Activated T-cell treated with anti-CD3 and anti-CD28 coated beads, Interleukin-2, amount 50 U/mL, for 24 hours (primary cell): ENCODE data around the gene TLE5.
A peak's percentile ranks its signal among the peaks of the same experiment; 100 is the strongest.
"Not testable (repeated sequence)": the region's sequence is repeated elsewhere in the genome, so short reads cannot be mapped to it uniquely, and the experiment has no call there.

Experiments used
- DNase-seq: peaks from one replicate; pipeline ENCODE4 v3.0.0-alpha.2; 2020
- H3K27ac Mint-ChIP-seq: 2 replicates; pipeline ENCODE4 v1.8.0; 2020; ENCODE audit warnings: mild to moderate bottlenecking, mixed read lengths
- H3K27me3 Mint-ChIP-seq: 2 replicates; pipeline ENCODE4 v1.8.0; 2020; ENCODE audit warnings: mixed read lengths
- H3K36me3 Mint-ChIP-seq: 2 replicates; pipeline ENCODE4 v1.8.0; 2020; ENCODE audit warnings: low read depth, mixed read lengths
- H3K4me1 Mint-ChIP-seq: 2 replicates; pipeline ENCODE4 v1.8.0; 2020; ENCODE audit warnings: low read depth, mixed read lengths
- H3K4me3 Mint-ChIP-seq: 2 replicates; pipeline ENCODE4 v1.8.0; 2020; ENCODE audit warnings: mild to moderate bottlenecking, moderate library complexity, mixed read lengths
- H3K9me3 Mint-ChIP-seq: 2 replicates; pipeline ENCODE4 v1.8.0; 2020; ENCODE audit warnings: mixed read lengths

Gene TLE5

DNA sequence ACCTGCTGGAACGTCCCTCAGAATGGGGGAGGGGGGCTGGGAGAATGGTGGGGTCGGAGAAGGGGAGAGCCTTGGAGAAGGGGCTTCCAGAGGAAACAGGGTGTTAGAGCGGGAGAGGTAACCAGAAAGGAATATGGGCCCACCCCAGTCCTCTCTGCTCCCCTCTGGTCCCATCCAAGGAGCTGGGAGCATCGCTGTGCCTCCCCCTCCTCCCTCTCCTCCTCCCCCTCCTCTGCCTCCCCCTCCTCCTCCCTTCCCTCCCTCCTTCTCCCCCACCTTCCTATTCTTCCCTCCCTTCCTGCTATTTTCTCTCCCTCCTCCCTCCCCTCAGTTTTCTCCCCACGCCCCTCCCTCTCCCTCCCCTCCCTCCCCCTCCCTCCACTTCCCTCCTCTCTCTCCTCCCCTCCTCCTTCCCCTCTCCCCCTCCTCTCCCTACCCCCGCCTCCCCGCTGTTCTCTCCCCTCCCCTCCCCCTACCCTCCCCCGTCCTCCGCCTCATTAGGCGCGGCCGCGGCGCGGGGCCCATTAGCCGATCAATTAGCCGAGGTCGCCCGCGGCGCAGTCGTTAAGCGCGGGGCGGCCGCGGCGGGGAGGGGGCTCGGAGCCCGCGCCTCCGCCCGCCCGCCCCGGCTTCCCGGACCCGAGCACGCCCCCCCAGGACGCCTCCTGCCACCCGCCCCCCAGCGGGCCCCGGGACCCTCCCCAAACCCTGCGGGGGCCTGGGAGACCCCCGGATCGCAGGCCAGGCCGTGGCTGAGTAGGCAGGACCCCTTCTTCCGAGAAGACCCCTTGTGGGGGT, 15.4 kb downstream of the TLE5 start:
- Mint-ChIP-seq H3K27ac (no peak overlapping the region), H3K4me1 (peaks cover 12% of the 10 kb centered on the region), H3K9me3 (no peaks in the 10 kb centered on the region), H3K4me3 (no peak overlapping the region), H3K27me3 (no peaks in the 10 kb centered on the region), H3K36me3 (no peaks in the 10 kb centered on the region)
- DNase-seq: no peak

GRCh38 chr19:3045885-3046697, 16.2 kb downstream of the TLE5 start:
- peaks cover 14% of the 10 kb centered on the region for H3K4me1 Mint-ChIP-seq
- H3K9me3 Mint-ChIP-seq: no peaks in the 10 kb centered on the region
- no peaks in the 10 kb centered on the region for H3K27me3 Mint-ChIP-seq
- H3K4me3 Mint-ChIP-seq: no peak overlapping the region
- H3K27ac Mint-ChIP-seq: no peak overlapping the region
- DNase-seq: no peak
- H3K36me3 Mint-ChIP-seq: no peaks in the 10 kb centered on the region

DNA sequence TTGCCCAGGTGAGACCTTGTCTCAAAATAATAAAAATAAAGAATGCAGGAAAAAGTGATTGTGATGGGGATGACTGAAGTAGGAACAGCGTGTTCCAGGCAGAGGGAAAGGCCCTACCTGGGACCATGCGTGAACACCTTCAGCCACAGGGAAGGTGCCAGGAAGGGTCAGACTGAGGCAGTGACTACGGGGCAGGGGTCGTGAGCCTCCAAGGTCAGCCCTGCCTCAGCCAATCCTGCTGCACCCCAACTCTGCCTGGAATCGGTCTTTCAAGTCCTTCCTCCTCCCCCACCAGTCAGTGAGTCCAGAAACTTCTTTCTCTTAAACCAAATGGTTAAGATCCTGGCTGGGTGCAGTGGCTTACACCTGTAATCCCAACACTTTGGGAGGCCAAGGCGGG, 17.1 kb downstream of the TLE5 start:
- Mint-ChIP-seq H3K4me3 (no peak overlapping the region), H3K4me1 (peaks cover 14% of the 10 kb centered on the region), H3K27me3 (no peaks in the 10 kb centered on the region), H3K9me3 (no peaks in the 10 kb centered on the region), H3K36me3 (no peaks in the 10 kb centered on the region), H3K27ac (no peak overlapping the region)
- DNase-seq: no peak

DNA sequence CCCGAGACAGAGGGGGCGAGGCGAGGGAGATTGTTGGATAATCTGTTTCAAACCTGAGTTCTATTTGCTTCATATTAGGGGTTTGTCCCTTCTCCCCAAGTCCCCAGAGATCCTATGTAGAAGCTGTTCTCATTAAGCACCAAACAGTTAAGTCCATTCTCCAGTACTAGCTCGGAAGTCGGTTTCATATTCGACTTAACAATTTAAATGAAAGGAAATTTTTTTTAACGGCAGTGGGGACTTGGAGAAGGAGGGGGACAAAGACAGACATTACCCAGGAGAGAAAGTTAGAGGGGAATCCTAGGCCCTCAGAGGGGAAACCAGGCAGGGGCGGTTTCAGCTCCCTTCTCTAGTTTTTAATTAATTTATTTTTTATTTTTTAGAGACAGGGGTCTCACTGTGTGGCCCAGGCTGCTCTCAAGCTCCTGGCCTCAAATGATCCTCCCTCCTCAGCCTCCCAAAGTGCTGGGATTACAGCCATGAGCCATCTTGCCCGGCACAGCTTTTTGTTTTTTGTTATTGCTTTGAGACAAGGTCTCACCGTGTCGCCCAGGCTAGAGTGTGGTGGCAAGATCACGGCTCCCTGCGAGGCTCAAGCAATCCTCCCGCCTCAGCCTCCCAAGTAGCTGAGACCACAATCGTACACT, 19.6 kb downstream of the TLE5 start:
- H3K27ac Mint-ChIP-seq: no peak overlapping the region
- peaks cover 18% of the 10 kb centered on the region for H3K4me1 Mint-ChIP-seq
- H3K9me3 Mint-ChIP-seq: no peaks in the 10 kb centered on the region
- no peaks in the 10 kb centered on the region for H3K36me3 Mint-ChIP-seq
- H3K27me3 Mint-ChIP-seq: no peaks in the 10 kb centered on the region
- H3K4me3 Mint-ChIP-seq: no peak overlapping the region
- no peak for DNase-seq

DNA sequence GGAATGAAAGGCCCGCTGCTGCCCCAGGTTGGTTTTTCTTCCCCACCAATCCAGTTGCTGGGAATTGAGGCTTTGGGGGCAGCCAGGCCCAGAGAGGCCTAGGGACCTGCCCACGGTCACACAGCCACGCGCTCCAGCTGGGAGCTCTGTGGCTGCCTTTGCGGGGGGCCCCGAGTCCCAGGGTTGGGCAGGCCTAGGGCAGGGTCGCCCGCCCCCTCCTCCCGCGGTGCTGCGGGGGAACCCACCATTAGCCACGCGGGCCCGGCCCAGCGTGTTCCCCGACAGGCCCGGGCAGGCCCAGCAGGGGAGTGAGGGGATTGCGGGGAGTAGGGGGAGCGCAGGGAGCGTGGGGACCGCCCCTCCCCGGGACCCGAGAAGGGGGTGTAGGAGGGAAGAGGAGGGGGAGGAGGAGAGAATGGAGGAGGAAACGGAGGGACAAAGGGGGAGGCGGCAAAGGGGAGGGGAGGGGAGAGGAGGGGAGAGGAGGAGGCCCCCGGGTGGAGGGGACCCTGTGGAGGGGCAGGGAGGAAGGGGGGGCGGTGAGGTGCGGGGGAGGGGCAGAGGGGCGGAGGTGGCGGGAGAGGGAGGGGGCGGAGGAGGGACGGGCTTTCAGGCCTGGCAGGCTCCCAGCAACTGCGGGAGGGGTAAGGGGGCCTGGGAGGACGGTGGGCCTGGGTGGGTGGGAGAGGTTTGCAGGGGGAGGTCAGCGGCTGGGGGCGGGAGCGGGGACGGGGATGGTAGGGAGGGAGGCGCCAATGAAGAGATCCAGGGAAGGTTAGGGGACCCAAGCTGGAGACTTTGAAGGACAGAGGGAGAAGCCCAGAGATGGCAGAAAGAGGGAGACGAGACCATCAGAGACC, 20.3 kb downstream of the TLE5 start:
- Mint-ChIP-seq H3K27ac (no peak overlapping the region), H3K9me3 (no peaks in the 10 kb centered on the region), H3K4me3 (no peak overlapping the region), H3K4me1 (peaks cover 16% of the 10 kb centered on the region), H3K36me3 (no peaks in the 10 kb centered on the region), H3K27me3 (no peaks in the 10 kb centered on the region)
- DNase-seq: no peak

GRCh38 chr19:3041327-3041726, 21.0 kb downstream of the TLE5 start:
- Mint-ChIP-seq H3K4me3 (no peak overlapping the region), H3K27ac (no peak overlapping the region), H3K9me3 (no peaks in the 10 kb centered on the region)

GRCh38 chr19:3039641-3040077, 22.6 kb downstream of the TLE5 start:
- H3K36me3 Mint-ChIP-seq: peaks cover 2% of the 10 kb centered on the region
- H3K4me1 Mint-ChIP-seq: peaks cover 34% of the 10 kb centered on the region
- no peak for DNase-seq
- no peaks in the 10 kb centered on the region for H3K9me3 Mint-ChIP-seq
- H3K4me3 Mint-ChIP-seq: no peak overlapping the region
- no peaks in the 10 kb centered on the region for H3K27me3 Mint-ChIP-seq
- no peak overlapping the region for H3K27ac Mint-ChIP-seq

More at GRCh38 chr19:3041327-3041726, 21.0 kb downstream of the TLE5 start:
- H3K36me3 Mint-ChIP-seq: no peaks in the 10 kb centered on the region
- H3K27me3 Mint-ChIP-seq: no peaks in the 10 kb centered on the region
- H3K4me1 Mint-ChIP-seq: peaks cover 22% of the 10 kb centered on the region
- no peak for DNase-seq

GRCh38 chr19:3039125-3039524, 23.2 kb downstream of the TLE5 start:
- no peak overlapping the region for H3K4me3 Mint-ChIP-seq
- DNase-seq: no peak

GRCh38 chr19:3038214-3038613, 24.1 kb downstream of the TLE5 start:
- no peak overlapping the region for H3K27ac Mint-ChIP-seq
- H3K4me1 Mint-ChIP-seq: peaks cover 37% of the 10 kb centered on the region
- no peaks in the 10 kb centered on the region for H3K9me3 Mint-ChIP-seq
- H3K36me3 Mint-ChIP-seq: peaks cover 2% of the 10 kb centered on the region
- H3K27me3 Mint-ChIP-seq: no peaks in the 10 kb centered on the region
- DNase-seq: no peak
- H3K4me3 Mint-ChIP-seq: no peak overlapping the region

More at GRCh38 chr19:3039125-3039524, 23.2 kb downstream of the TLE5 start:
- no peaks in the 10 kb centered on the region for H3K27me3 Mint-ChIP-seq
- H3K36me3 Mint-ChIP-seq: peaks cover 2% of the 10 kb centered on the region
- peak overlapping the region; percentile 3 for H3K27ac Mint-ChIP-seq
- peaks cover 37% of the 10 kb centered on the region for H3K4me1 Mint-ChIP-seq
- no peaks in the 10 kb centered on the region for H3K9me3 Mint-ChIP-seq

- H3K27ac Mint-ChIP-seq: peak overlapping the region; percentile 98
- H3K4me1 Mint-ChIP-seq: peaks cover 33% of the 10 kb centered on the region
Measured at GRCh38 chr19:3036977-3037544, 25.2 kb downstream of the TLE5 start.

DNA sequence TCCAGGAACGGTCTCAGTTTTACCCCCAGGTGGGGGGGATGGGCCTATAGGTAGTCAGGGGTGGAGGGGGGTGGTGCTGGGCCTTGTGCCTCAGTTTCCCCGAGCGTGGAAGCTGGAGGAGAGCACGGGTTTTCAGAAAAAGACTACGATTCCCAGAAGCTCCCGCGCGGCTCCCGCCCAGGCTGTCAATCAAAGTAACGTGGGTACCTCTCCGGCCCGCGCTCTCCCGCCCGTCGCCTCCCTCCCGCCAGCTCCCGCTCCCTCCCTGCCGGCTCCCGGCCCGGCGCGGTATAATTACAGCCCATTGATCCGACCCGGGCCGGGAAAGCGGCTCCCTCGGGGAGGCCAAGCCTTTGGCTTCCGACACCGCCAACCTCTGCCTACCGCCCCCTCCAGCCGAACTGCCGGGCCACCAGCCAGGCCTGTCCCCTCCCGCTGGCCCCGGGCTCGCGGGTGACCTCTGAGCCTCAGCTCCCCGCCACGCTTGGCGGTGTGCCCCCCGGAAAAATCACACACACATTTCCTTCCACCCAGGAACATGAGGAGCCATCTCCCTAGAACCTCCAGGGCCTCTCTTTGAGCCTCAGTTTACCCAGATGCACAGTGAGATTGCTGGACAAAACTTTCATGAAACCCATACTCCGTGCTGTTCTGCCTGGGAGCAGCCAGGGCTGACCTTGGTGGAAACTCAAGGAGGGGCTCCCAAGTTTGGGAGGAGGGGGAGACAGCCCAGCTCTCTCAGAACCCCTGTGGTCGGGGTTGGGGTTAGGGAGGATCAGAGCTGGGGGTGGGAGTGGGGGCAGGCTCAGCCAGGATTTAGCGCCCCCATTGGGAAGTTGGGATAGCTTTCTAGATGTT, 25.9 kb downstream of the TLE5 start:
- H3K4me3 Mint-ChIP-seq: peak overlapping the region; percentile 86
- H3K9me3 Mint-ChIP-seq: no peaks in the 10 kb centered on the region
- H3K27ac Mint-ChIP-seq: peak overlapping the region; percentile 98
- H3K27me3 Mint-ChIP-seq: no peaks in the 10 kb centered on the region
- DNase-seq: peak; percentile 89
- peaks cover 31% of the 10 kb centered on the region for H3K4me1 Mint-ChIP-seq
- peaks cover 2% of the 10 kb centered on the region for H3K36me3 Mint-ChIP-seq

More at GRCh38 chr19:3036977-3037544, 25.2 kb downstream of the TLE5 start:
- not testable (repeated sequence) for H3K9me3 Mint-ChIP-seq, H3K36me3 Mint-ChIP-seq, DNase-seq, H3K27me3 Mint-ChIP-seq
- H3K4me3 Mint-ChIP-seq: peak overlapping the region; percentile 86

DNA sequence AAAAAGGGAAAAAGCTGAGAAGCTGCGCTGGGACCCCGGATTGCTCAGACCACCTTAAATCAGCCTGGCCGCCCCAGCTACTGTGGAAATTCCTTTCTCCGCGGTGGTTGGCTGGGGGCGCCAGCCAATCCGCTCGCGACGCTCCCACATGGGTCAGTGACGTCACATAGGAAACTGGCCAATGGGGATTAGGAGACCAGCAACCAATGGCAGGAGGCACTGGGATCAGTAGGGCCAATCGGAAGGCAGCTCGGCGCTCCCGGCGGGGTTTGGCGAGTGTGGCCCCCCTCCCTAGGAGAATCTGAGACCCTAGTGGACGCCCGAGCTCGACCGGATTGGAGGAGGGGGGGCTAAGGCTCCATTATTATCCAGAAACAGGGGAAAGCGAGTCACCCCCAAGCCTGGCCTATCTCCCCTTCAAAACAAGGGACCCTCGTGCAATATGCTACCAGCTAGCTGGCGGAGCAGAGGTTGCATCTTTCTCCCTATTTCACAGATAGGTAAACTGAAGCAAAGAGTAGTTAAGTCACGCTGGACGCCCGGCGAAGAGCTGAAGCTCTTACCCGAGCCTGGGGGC, 26.7 kb downstream of the TLE5 start:
- no peaks in the 10 kb centered on the region for H3K27me3 Mint-ChIP-seq
- peaks cover 2% of the 10 kb centered on the region for H3K36me3 Mint-ChIP-seq
- peaks cover 31% of the 10 kb centered on the region for H3K4me1 Mint-ChIP-seq
- H3K27ac Mint-ChIP-seq: peak overlapping the region; percentile 98
- peak; percentile 91 for DNase-seq
- peak overlapping the region; percentile 86 for H3K4me3 Mint-ChIP-seq
- no peaks in the 10 kb centered on the region for H3K9me3 Mint-ChIP-seq
